Lung (tissue), 12 donors: Measurements from ENCODE around the gene SAP30. TPM values are rescaled to one million over a fixed set of nuclear protein-coding genes. Genes with fewer than 3 reads are reported as not detected.

Source experiments
- ATAC-seq: fragments of 200-7000 bp; cut with Tn5 transposase; one replicate; pipeline ENCODE4 v1.9.1; 2020; ENCODE audit warnings: moderate number of reproducible peaks; ENCODE audit not compliant: insufficient read depth, low FRiP score
- DNase-seq, 3 donors: peaks; one replicate each; pipeline ENCODE4 v3.0.0-alpha.2; 2013 to 2017
- H3K27ac ChIP-seq, 2 donors: one replicate each; pipeline ENCODE4 v1.5.1; 2013; ENCODE audit warnings: mild to moderate bottlenecking in 2 of 2, moderate library complexity in 2 of 2, control low read depth in 1 of 2, inconsistent platforms in 1 of 2, low read depth in 1 of 2, low read length in 1 of 2
- H3K27me3 ChIP-seq, 3 donors: one replicate each; pipeline ENCODE4 v1.5.1; 2013; ENCODE audit warnings: low read length in 2 of 3; ENCODE audit not compliant: control insufficient read depth in 3 of 3, insufficient read depth in 3 of 3
- H3K36me3 ChIP-seq, 4 donors: one replicate each; pipeline ENCODE4 v1.5.1; 2013; ENCODE audit warnings: low read length in 4 of 4, mild to moderate bottlenecking in 1 of 4, moderate library complexity in 1 of 4; ENCODE audit not compliant: control insufficient read depth in 4 of 4, insufficient read depth in 4 of 4
- H3K4me1 ChIP-seq, 5 donors: one replicate each; pipeline ENCODE4 v1.5.1; 2013; ENCODE audit warnings: low read length in 5 of 5, mild to moderate bottlenecking in 2 of 5, moderate library complexity in 1 of 5; ENCODE audit not compliant: control insufficient read depth in 5 of 5, insufficient read depth in 5 of 5
- H3K4me3 ChIP-seq: one replicate; pipeline ENCODE4 v1.5.1; 2013; ENCODE audit warnings: mild to moderate bottlenecking, control low read depth, moderate library complexity
- H3K9ac ChIP-seq, 2 donors: one replicate each; pipeline ENCODE4 v1.5.1; 2013; ENCODE audit warnings: low read length in 2 of 2, control low read depth in 1 of 2; ENCODE audit not compliant: insufficient read depth in 1 of 2
- H3K9me3 ChIP-seq, 4 donors: one replicate each; pipeline ENCODE4 v1.5.1; 2013; ENCODE audit warnings: low read length in 3 of 4, mild to moderate bottlenecking in 1 of 4, moderate library complexity in 1 of 4; ENCODE audit not compliant: control insufficient read depth in 4 of 4, insufficient read depth in 3 of 4
- WGBS, 2 donors: extraction: QIAGEN DNeasy Blood & Tissue Kit; methylation state at CpG; one replicate each; pipeline ENCODE4 v1.1.7; 2013; 5-methylcytosine and 5-hydroxymethylcytosine counted together
- polyA plus RNA-seq, 2 donors: library from polyadenylated mRNA; stranded (reverse); fragments of 200-250 nt; gene quantifications; one replicate each; pipeline ENCODE4 v1.2.1, GENCODE V29; 2013
- total RNA-seq, 2 donors: library from RNA; depleted of rRNA in 1 of 2; stranded (reverse); fragments of >200 nt in 1 of 2; gene quantifications; one replicate each; pipeline ENCODE4 v1.2.1, GENCODE V29; 2014 to 2021
- TF ChIP-seq, protein P1 (sequence below): IDR thresholded peaks from 2 replicates; pipeline ENCODE4 v1.5.1; 2012; ENCODE audit warnings: mild to moderate bottlenecking; ENCODE audit errors: control extremely low read depth, extremely low read depth
- donor health status: control.
- donor health status: control.
- donor health status: Bipolar disorder and iron deficiency.
- donor health status: healthy.
- donor health status: DM: yes; HTN: yes; CAD: no.

The SAP30 gene
- total and polyA plus RNA-seq, 4 donors = 5.1 to 25.2 (median 12.6) TPM

DNA sequence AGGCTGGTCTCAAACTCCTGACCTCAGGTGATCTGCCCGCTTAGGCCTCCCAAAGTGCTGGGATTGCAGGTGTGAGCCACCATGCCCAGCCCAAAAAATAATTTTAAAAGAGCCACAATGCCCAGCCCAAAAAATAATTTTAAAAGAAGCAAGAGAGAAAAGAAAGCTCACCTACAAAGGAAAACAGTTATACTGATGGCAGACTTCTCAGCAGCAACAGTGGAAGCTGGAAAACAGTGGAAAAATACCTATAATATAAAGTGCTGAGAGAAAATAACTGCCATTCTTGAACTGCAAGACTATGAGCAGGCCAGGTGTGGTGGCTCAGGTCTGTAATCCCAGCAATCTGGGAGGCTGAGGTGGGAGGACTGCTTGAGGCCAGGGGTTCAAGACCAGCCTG is 23.3 kb upstream of the SAP30 start:
- no peak overlapping the region for H3K27ac ChIP-seq
- TF ChIP-seq, protein P1, sequence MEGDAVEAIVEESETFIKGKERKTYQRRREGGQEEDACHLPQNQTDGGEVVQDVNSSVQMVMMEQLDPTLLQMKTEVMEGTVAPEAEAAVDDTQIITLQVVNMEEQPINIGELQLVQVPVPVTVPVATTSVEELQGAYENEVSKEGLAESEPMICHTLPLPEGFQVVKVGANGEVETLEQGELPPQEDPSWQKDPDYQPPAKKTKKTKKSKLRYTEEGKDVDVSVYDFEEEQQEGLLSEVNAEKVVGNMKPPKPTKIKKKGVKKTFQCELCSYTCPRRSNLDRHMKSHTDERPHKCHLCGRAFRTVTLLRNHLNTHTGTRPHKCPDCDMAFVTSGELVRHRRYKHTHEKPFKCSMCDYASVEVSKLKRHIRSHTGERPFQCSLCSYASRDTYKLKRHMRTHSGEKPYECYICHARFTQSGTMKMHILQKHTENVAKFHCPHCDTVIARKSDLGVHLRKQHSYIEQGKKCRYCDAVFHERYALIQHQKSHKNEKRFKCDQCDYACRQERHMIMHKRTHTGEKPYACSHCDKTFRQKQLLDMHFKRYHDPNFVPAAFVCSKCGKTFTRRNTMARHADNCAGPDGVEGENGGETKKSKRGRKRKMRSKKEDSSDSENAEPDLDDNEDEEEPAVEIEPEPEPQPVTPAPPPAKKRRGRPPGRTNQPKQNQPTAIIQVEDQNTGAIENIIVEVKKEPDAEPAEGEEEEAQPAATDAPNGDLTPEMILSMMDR = no peak
- peaks cover 0 to 2% (median 0%) of the 10 kb centered on the region in 5 donors for H3K4me1 ChIP-seq
- no peaks in the 10 kb centered on the region for H3K9me3 ChIP-seq
- H3K36me3 ChIP-seq = no peaks in the 10 kb centered on the region
- no peak for ATAC-seq
- H3K4me3 ChIP-seq = no peak overlapping the region
- no peaks in the 10 kb centered on the region for H3K27me3 ChIP-seq
- no peak for DNase-seq
- WGBS, 2 donors = 98 to 100% methylated on average over 1 of the region's 1 CpG
- H3K9ac ChIP-seq = no peak overlapping the region

DNA sequence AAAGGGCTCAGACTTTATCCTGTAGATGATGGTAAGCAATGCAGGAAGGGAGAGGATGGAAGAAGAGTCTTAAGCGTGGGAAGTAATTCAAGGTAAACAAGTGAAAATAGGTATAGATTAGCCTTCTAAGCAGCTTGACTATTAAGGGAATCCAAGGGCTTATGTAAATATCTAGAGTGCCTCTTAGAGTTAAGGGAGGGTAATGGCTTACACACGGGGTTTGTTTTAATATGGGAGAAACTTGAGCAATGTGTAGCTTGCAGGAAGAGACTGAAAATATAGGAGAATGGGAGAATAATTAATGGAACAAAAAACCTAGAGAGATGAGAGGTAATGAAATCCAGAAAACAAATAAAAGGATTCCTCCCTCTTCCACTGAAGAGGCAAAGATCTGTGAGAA is 12.8 kb upstream of the SAP30 start:
- peak in 2 of 3 donors; percentile 15 to 44 for DNase-seq
- no peaks in the 10 kb centered on the region for H3K36me3 ChIP-seq
- WGBS, 2 donors = 65 to 80% methylated on average over 2 of the region's 2 CpGs
- H3K4me1 ChIP-seq = no peaks in the 10 kb centered on the region
- H3K9ac ChIP-seq = no peak overlapping the region
- no peak for ATAC-seq
- no peak overlapping the region for H3K27ac ChIP-seq
- no peaks in the 10 kb centered on the region for H3K27me3 ChIP-seq
- TF ChIP-seq, protein P1 = no peak
- no peaks in the 10 kb centered on the region for H3K9me3 ChIP-seq
- no peak overlapping the region for H3K4me3 ChIP-seq

DNA sequence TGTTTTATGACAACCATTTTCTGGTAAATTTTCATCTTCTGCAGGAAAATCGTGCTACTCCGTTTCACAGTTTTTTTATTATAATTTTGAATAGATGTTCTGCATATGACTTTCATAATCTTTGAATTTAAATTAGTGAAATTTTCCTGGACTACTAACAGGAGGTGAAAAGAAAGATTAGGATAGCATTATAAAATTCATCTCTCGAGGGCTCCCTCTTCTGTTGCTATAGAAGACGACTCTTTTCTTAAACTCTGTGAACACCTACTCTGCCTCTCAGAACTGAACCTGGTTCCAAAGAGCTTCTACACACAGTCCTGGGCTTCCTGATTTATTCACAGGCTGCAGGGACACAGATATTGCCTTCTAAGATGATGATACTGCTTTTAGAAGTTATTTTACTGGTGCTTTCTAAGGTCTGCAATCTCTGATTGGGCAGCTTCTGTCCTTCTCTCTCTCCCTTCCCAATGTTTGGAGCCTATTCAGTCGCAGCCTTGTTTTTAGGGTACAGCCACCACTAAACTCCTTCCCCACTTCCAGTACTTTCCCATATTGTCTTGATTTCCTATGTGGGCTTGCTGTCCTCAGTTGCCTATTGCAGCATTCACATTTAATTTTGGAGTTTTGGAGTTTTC is 10.1 kb upstream of the SAP30 start:
- TF ChIP-seq, protein P1 = no peak
- 60 to 66% methylated on average over 5 of the region's 5 CpGs for WGBS, 2 donors

DNA sequence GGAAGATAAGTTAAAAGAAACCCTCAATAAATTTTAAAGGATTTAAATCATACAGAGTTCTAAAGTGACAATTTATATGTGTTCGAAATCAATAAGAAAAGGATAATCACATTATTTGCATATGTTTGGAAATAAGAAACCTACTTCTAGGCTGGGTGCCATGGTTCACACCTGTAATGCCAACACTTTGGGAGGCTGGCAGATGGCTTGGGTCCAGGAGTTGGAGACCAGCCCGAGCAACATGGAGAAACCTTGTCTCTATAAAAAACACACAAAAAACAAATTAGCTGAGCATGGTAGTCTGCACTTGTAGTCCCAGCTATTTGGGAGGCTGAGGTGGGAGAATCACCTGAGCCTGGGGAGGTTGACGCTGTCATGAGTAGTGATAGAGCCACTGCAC is 8.1 kb upstream of the SAP30 start:
- Histone ChIP-seq H3K9me3 (no peaks in the 10 kb centered on the region), H3K4me3 (no peak overlapping the region), H3K27me3 (no peaks in the 10 kb centered on the region), H3K9ac (no peak overlapping the region), H3K4me1 (peaks cover 0 to 2% (median 0%) of the 10 kb centered on the region in 5 donors), H3K27ac (no peak overlapping the region), H3K36me3 (no peaks in the 10 kb centered on the region)
- DNase-seq (no peak), ATAC-seq (no peak)
- WGBS, 2 donors = 91 to 94% methylated on average over 3 of the region's 3 CpGs
- TF ChIP-seq, protein P1 = no peak

More for the DNA sequence above, 10.1 kb upstream of the SAP30 start:
- ATAC-seq (no peak), DNase-seq (peak in 2 of 3 donors; percentile 11 to 22)
- Histone ChIP-seq H3K9me3 (no peaks in the 10 kb centered on the region), H3K36me3 (no peaks in the 10 kb centered on the region), H3K4me1 (peaks cover 0 to 2% (median 0%) of the 10 kb centered on the region in 5 donors), H3K27me3 (no peaks in the 10 kb centered on the region), H3K9ac (no peak overlapping the region), H3K27ac (no peak overlapping the region), H3K4me3 (no peak overlapping the region)
